Mammary epithelial cell (primary cell): Measurements from ENCODE around the gene PSD4.

ENCODE experiments used
- CTCF ChIP-seq, 2 donors: IDR thresholded peaks in 1 of 2; conservative IDR thresholded peaks in 1 of 2; 2 replicates each; pipeline ENCODE4 v1.5.1; 2011 to 2012; ENCODE audit warnings: inconsistent platforms in 2 of 2, low read length in 2 of 2, mild to moderate bottlenecking in 2 of 2, control low read depth in 1 of 2, low read depth in 1 of 2; ENCODE audit not compliant: insufficient read depth in 1 of 2; ENCODE audit errors: extremely low read depth in 1 of 2
- EZH2 ChIP-seq: IDR thresholded peaks from 2 replicates; pipeline ENCODE4 v1.6.1; 2012; ENCODE audit warnings: low read length, inconsistent platforms, borderline replicate concordance

DNA sequence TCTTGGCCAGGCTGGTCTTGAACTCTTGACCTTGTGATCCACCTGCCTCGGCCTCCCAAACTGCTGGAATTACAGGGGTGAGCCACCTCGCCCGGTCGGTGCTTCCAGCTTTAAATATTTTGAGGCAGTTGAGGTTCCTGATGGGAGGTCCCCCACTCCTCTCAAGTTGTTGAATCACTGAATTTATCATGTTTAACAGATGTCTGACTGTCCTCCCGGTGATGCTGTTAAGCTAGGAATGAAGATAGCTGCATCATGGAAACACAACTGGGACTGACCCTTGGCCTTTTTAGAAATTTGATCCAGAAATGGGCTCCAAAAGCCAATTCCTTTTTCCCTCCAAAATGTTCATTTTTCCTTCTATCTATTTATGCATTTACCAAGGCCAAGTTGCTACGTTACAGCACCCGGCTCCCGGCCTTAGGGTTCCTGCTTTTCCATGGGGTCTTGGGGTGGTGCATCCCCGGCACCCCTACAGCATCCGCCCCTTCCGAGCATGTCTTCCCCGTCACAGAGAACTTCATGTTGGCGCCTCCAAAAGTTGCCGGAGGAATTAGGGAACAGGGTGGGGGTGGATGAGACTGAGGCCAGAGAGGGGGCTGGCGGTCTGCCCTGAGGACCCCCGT lies 61.1 kb downstream of the PSD4 start:
- TF ChIP-seq CTCF (conservative IDR thresholded peaks at IDR 0.05 in 1 of 2, IDR thresholded peaks at IDR 0.05 in 1 of 2; ENCODE audit: extremely low read depth in 1 of 2, insufficient read depth in 1 of 2, low read depth in 1 of 2, low read length in 2 of 2) (no peak), EZH2 (no peak)
